GM13976 (cell line): Measurements from ENCODE around the gene PACSIN1.
A peak's percentile ranks its signal among the peaks of the same experiment; 100 is the strongest.

Source experiments
- DNase-seq: peaks from one replicate; pipeline ENCODE4 v3.0.0; 2012; ENCODE audit warnings: low spot score
- in situ Hi-C: fragments of 300-500 bp; cut with MboI; formaldehyde crosslinking; loops from one replicate; pipeline ENCODE4 v1.12.0; 2022; ENCODE audit warnings: low sequenced_read_pairs, mixed read lengths, inconsistent platforms; ENCODE audit not compliant: unreplicated experiment
- TF ChIP-seq, protein P1 (sequence below): IDR thresholded peaks from 2 replicates; pipeline ENCODE4 v1.5.1; 2012; ENCODE audit warnings: borderline replicate concordance, mild to moderate bottlenecking; ENCODE audit not compliant: insufficient read depth; ENCODE audit errors: extremely low read depth, missing control alignments, control extremely low read depth

The PACSIN1 gene

DNA sequence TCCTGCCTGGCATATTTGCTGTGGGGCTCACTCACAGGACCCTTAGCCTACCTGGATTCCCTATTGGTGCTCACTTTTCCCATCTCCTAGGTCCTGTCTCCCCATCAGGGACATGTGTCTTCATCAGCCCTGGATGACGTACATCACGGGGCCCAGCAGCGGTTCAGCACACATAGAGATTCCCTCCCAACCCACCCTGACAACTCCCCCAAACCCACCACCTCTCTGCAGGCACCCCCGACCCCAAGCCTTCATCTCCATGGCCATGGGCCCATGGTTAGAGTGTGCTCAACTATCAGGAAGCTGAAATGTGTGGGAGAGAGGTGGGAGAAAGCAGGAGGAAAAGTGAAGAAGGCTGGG, 115.7 kb downstream of the PACSIN1 start:
- TF ChIP-seq, protein P1, sequence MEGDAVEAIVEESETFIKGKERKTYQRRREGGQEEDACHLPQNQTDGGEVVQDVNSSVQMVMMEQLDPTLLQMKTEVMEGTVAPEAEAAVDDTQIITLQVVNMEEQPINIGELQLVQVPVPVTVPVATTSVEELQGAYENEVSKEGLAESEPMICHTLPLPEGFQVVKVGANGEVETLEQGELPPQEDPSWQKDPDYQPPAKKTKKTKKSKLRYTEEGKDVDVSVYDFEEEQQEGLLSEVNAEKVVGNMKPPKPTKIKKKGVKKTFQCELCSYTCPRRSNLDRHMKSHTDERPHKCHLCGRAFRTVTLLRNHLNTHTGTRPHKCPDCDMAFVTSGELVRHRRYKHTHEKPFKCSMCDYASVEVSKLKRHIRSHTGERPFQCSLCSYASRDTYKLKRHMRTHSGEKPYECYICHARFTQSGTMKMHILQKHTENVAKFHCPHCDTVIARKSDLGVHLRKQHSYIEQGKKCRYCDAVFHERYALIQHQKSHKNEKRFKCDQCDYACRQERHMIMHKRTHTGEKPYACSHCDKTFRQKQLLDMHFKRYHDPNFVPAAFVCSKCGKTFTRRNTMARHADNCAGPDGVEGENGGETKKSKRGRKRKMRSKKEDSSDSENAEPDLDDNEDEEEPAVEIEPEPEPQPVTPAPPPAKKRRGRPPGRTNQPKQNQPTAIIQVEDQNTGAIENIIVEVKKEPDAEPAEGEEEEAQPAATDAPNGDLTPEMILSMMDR = no peak
- no peak for DNase-seq
- in situ Hi-C loops = no loop called here

DNA sequence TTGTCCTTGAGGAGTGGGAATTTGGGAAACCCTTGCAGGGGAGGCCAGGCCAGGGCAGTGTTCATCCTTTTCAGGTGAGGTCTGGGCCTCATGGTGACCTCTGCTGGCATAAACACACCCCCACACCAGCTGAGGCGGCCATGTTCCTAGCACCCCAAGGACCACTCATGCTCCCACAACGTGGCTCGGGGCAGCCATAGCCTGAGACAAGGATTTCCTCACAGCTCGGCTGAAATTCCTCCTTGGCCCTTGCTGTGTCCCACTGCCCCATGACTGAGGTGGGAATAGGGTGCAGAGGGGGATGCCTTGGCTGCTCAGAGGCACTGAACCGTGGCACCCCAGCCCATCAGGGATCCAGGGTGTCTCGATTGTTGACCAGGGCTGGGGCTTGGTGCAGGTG, 117.6 kb downstream of the PACSIN1 start:
- TF ChIP-seq, protein P1 = peak; percentile 5
- in situ Hi-C loops = no loop called here
- peak; percentile 34 for DNase-seq

DNA sequence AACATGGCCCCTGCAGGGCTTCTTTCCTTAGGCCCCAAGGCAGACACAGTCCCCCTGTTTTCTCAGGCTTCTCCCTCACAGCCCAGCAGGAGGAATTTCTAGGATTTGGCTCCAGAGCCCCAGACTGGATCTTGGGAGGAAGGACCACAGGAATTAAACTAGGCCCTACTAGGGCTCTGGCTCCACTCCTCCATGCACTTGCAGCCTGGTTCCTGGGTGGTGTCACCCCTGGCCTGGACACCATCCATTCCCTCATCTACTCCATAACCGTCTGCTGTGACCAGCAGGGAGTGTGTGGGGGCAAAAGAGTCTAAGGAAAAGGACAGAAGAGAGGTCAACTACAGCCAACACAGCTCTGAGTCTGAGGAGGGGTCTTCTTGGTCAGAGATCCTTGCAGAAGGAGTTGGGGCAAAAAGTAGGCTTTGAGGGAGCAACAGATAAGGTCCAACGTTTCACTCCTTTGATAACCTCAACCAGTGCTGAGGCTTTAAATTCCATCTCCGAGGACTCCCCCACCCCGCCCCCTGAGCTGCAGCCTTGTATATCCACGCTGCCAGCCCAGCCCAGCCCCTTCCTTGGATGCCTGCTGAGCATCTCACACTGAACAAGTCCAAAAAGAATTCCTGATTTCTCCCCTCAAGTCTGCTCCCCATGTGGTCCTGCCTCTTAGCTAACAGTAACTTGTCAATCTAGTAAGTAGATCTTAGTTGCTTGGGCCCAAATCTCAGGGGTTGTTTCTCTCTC, 118.2 kb downstream of the PACSIN1 start:
- in situ Hi-C loops = no loop called here
- TF ChIP-seq, protein P1 = no peak
- DNase-seq = no peak

DNA sequence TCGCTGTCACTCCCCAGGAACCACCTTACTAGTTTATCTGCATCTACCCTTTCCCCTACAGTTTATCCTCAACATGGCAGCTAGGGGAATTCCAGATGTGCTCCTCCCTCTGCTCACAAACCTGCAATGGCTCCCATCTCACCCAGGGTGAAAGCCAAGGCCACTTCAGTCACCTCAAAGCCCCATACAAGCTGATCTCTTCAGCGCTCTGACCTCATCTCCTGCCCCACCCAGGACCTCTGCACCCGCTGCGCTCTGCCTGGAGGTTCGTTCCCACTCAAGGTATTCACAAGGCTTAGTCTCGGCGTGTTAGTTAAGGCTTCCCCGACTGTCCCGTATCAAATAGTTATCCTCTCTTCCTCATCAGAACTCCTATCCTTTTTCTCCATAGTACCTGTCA, 118.8 kb downstream of the PACSIN1 start:
- TF ChIP-seq, protein P1 = no peak
- in situ Hi-C loops = no loop called here
- no peak for DNase-seq
